ENCODE measurements around the gene UBAC2.
A peak's percentile ranks its signal among the peaks of the same experiment; 100 is the strongest.

UBAC2 gene

GRCh38 chr13:99179460-99179859 is 21.2 kb upstream of the UBAC2 start:
- DNase-seq (ENCODE audit: low read depth) = no peak
- H3K4me3 ChIP-seq (ENCODE audit: low read depth, low read length) = no peak overlapping the region
- no peak for TF ChIP-seq CTCF (conservative IDR thresholded peaks at IDR 0.05; ENCODE audit: low read depth, low read length)

DNA sequence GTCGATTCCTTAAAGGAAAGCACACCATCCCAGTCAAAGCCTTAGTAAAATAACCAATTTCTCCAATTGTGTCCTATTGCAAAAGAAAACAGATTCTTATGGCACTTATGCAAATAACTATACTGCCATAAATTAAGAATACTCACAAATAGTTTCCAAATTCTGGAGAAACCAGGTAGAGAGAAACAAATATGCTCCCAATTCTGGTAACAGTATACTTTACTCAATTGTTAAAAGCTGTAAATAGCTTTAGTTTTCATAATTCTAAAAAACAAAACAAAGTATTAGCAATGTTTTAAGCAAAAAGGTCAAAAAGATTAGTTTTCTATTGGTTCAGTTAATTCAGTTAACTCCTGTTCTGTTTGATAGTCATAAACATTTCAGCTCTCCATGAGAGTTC is 18.2 kb upstream of the UBAC2 start:
- H3K4me3 ChIP-seq (ENCODE audit: low read depth, low read length) = no peak overlapping the region
- DNase-seq (ENCODE audit: low read depth) = no peak
- no peak for TF ChIP-seq CTCF (conservative IDR thresholded peaks at IDR 0.05; ENCODE audit: low read depth, low read length)

GRCh38 chr13:99185606-99186005 is 15.0 kb upstream of the UBAC2 start:
- DNase-seq (ENCODE audit: low read depth) = no peak
- no peak for TF ChIP-seq CTCF (conservative IDR thresholded peaks at IDR 0.05; ENCODE audit: low read depth, low read length)
- no peak overlapping the region for H3K4me3 ChIP-seq (ENCODE audit: low read depth, low read length)

GRCh38 chr13:99190147-99190985 is 10.3 kb upstream of the UBAC2 start:
- no peak for DNase-seq (ENCODE audit: low read depth)
- no peak overlapping the region for H3K4me3 ChIP-seq (ENCODE audit: low read depth, low read length)
- TF ChIP-seq CTCF (conservative IDR thresholded peaks at IDR 0.05; ENCODE audit: low read depth, low read length) = no peak

DNA sequence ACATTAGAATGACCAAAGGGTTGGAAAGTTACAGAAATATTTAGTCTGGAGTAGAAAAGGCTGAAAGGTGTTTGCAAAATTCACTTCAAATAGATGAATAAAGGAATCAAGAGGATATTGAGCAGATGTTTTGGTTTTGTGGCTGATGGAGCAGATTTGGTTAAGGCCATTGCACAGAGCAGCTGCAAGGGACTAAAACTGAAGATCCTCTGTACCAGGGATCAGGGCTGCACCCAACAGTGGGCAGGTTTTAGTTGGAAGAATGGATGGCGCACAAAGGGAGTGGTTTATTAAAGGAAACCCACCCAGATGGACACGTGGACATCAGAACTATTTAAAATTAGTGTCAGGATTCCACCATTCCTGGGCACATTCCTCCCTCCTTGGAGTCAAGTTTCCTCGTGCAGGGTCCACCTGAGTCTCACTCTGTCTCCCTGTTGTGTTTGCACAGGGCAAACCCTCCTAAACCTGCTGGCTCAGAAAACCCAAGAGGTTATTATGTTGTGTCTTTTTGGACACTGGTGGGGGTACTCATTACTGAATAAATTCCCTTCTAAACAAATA is 9.2 kb upstream of the UBAC2 start:
- DNase-seq (ENCODE audit: low read depth) = no peak
- TF ChIP-seq CTCF (conservative IDR thresholded peaks at IDR 0.05; ENCODE audit: low read depth, low read length) = no peak
- no peak overlapping the region for H3K4me3 ChIP-seq (ENCODE audit: low read depth, low read length)

- peak; percentile 44 for DNase-seq (ENCODE audit: low read depth)
- no peak overlapping the region for H3K4me3 ChIP-seq (ENCODE audit: low read depth, low read length)
- no peak for TF ChIP-seq CTCF (conservative IDR thresholded peaks at IDR 0.05; ENCODE audit: low read depth, low read length)
Measured at GRCh38 chr13:99191900-99192399, 8.7 kb upstream of the UBAC2 start.
